Activated T-helper 9 cell treated with anti-CD3 and anti-CD28 coated beads, Interleukin-2, amount 50 U/mL, for 16 hours (primary cell): Measurements from ENCODE around the gene HS3ST3A1.

ENCODE experiments used
- DNase-seq: peaks from one replicate; pipeline ENCODE4 v3.0.0-alpha.2; 2020; ENCODE audit warnings: low read depth

The HS3ST3A1 gene

DNA sequence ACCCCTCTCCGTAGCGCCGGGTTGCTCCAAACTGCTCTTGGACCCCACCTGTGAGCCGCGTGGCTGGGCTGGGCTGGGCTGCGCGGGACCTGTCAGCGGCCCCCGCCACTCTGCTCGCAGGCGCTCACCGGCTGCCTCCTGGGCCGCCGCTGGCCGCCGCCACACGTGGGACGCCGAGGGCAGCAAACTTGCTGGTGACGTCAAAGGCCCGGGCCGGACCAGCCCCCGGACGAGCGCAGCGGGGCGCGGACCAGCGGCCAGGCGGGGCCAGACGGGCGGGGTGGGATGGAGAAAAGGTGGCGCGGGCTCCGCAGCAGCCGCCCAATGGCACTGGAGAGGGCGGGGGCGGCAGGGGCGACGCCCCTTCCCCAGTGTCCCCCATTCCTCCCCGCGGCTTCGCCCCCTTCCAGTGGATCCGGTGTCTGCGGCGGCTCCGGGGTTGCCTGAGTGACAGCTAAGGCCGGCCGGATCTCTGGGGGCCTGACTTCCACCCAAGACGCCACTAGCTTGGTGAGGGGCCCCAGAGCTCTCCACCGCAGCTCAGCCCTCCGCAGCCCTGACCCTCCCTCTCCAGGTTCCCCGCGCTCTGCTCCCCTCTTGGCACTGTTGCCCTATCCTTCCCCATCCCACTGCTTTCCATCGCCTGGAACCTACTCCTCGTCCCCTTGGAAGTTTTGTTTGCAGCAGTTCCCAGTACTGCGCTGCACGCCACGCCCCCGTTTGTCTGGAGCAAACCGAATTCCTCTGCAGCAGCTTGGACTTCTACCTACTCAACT lies at the start of gene HS3ST3A1:
Gene HS3ST3A1, minus strand, starts transcription at position 154 of the 776 bp plus-strand sequence. CDS start 800 bp downstream, outside the sequence.
- DNase-seq, result no peak

DNA sequence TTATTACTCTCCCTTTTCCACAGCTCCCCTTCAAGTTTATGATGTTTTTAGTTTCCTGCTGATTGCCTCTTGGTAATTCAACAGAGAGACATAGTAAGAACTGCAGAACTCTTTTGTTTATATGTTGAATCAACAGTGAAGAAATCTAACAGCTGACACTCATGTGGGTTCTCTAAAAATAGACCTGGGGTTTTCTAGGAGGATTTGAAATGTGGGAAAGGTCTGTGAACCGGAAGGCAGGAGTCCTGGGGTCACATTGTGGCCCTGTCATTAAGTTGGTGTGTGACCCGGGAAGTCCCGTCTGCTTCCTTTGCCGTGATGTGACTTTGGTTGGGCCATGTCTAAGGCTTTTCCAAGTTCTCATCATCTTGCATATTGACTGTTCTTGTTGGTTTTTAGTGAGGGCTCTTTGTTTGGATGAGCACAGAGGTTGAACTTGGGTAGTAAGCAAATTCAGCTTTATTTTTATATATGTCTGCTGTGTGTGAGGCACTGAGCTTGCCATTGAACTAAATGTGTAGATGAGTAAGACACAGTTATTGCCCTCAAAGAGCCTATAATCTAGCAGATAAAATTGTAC lies 48.5 kb upstream of the HS3ST3A1 start:
- DNase-seq, result no peak

DNA sequence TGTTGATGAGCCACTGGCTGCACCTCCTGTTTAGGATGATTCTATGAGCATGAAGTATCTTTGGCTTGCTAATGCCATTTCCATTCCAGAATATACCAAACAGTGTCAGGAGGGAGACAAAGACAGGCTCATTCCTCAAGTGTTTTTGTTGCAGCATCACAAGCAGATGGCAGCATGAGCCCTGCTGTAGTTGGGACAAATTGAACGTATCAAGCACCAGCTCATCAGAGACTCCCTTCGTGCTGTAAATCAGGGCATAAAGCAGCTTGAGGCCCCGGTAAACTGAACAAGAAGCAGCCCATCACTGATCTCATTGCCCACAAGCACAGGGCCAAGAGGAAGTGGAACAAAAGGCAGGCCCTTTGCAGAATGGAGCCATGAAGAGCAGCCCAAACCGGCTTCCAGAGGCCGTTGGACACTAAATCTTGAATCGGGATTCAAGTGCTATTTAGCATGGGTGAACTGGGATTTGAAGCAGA lies 45.9 kb upstream of the HS3ST3A1 start:
- DNase-seq, result no peak

DNA sequence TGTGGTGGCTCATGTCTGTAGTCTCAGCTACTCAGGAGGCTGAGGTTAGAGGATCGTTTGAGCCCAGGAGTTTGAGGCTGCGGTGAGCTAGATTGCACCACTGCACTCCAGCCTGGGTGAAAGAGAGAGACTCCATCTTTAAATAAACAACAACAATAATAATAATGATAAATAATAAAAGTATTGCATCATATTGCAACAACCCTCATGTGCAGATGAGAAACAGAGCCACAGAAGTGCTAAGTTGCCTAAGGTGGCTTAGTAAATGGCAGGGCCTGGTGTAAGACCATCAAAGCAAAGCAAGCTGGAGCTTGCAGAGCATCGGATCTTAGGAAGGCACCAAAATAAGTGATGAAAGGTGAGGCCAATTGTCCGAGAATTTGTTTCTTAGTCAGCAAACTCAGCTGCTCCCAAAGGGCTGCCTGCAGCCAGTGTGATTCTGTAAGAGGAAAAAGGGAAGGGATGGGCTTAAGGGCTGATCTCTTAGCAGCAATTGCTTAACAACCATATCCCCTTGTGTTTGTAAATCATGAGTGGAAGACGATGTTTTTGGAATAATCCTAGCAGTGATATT lies 45.3 kb upstream of the HS3ST3A1 start:
- DNase-seq, result no peak

DNA sequence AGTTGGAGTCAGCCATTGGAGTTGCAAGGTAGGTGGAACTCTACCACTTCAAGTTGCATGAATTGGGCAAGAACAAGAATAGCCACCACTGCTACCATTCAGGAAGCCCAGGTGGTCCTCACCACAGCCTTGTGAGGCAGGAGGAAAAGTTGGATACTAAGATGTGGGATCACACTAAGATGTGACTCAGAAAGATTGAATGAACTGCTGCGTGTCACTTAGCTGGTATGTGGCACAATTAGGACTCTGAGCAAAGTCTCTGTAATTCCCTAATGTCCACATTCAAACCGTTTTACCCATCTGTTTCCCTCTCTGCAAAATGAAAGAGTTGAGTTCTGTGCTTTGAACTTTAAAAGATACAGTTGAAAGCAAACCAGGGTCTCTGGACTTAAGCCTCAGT lies 44.7 kb upstream of the HS3ST3A1 start:
- DNase-seq, result no peak

DNA sequence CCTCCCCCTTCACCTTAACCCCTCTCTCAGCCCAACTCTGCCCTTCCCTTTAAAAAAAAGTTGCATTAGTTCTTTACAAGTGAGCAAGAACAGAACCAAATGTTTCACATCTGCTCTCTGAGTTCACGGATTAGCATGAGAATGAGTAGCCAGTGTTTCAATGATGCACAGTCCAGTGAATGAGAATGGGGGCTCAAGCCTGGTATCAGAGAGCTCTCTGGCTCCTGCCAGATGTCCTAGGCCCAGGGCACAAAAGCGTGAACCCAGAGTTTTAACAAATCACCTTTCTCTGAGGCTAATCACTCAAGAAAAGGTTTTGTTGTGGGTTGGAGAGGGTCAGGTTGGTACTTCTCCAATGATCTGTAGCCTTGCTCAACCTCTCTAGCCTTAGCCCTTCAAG lies 41.5 kb upstream of the HS3ST3A1 start:
- no peak for DNase-seq

DNA sequence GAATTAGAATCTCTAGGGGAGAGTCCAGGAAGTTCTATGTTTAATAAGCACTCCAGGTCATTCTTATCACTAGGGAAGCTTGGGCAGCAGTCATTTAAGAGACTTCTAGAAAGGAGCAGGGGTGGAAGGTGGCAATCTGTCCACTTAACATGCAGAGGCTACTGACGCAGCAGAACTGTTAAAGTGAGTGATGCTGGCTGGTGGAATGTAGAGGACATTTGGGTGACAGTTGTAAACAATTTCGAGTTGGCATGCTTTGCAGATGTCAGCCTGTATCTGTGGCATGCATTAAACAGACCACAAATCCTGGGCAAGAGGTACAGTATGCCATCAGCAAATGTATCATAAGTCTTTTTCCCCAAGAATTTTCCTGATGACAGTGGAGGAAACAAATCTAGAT lies 40.5 kb upstream of the HS3ST3A1 start:
- no peak for DNase-seq

DNA sequence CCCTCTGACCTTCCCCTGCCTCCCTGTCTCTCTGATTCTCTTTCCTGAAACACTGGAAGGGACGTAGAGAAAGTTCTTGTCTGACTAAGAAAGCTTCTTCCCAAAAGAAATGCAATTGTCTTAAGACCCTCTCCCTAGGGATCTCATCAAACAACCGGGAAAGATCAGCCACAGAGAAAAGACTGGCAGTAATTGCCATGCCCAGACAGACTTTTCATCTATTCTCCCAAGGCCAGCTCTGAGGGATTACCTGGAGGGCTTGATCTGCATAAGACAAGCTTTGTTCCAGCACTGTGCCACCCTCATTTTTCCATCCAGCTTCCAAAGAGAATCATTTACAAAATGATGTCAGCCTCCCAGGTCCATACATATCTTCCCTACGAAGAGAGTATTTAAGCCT lies 38.8 kb upstream of the HS3ST3A1 start:
- no peak for DNase-seq

DNA sequence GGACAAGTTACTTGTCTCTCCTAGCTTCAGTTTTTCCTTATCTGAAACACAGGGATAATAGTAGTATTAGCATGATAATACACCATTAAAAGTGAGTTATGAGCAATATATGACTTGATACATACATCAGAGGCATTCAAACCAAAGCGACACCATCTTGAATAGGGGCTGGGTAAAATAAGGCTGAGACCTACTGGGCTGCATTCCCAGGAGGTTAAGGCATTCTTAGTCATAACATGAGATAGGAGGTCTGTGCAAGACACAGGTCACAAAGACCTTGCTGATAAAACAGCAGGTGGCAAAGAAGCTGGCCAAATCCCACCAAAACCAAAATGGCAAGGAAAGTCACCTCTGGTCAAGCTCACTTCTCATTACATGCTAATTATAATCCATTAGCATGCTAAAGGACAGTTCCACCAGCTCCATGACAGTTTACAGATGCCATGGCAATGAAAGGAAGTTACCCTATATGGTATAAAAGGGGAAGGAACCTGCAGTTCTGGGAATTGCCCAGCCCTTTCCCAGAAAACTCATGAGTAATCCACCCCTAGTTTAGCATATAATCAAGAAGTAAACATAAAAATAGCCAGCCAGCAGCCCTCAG lies 37.2 kb upstream of the HS3ST3A1 start:
- no peak for DNase-seq

DNA sequence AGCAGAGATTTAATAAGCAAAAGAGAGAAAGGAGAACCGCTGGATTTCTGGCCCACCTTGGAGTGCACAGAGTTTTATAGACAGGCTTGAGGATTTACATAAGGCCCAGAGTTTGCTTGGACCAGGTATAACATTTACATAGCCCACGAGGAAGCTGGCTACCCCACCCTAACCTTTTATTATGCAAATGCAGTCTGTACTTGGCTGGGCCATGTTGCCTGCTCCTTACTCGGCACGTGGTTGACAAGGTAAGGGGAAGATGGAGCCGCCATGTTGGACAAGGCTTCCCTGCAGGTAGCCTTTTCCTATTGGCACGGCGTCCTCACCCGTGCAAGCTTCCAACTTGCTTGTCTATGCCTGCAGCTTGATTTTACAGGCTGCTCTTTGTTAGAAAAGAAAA lies 35.2 kb upstream of the HS3ST3A1 start:
- no peak for DNase-seq

DNA sequence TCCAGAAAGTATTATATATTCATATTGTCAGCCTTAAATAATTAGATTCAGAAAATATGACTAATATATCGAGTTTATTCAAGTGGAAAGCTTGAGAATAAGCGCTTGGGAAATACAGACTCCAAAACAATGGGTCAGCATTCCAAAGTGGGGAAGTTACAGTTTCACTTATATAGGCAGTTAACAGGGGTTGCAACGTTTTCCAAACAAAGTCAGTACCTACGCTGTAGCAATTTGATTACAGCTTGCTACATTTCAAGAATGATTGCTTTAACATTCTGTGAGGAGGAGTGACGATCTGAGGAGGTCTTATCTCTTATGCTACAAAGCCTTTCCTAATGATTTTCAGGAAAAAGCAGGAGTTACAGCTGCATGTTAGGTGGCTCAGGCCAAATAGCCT lies 34.2 kb upstream of the HS3ST3A1 start:
- DNase-seq, result no peak

DNA sequence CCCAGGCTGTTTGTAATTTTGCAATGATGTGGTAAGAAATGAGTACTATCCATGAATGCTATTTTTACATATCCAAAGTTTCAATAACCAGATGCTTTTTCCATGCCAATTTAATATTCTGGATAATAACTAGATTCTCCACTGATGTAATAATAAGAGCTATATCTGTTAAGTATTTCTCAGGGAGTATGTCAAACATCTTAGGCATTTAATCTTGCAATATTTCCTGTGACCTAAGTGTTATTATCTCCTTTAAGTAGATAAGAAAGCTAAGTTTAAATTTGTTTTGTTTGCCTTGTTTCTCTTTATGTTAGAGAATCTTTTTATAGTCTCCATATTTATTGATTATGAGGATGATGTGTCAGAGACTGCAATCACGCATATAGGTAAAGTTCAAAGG lies 32.3 kb upstream of the HS3ST3A1 start:
- no peak for DNase-seq

DNA sequence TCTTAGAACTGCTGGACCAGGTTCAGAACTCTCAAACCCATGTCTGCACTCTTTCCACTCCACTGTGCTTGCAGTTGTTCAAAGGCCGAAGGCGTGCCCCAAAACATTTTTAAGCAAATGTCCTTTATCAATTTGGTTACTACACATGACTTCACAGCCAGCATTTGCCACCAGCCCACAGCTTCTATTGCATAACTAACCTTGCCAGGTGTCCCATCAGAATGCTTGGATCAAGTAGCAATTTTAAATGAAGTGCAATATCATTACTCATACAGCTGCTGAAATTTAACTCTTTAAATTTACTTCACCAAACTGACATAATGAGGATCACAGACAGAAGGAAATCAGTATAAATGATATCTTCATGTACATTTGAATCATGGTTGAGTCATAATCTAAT lies 29.8 kb upstream of the HS3ST3A1 start:
- DNase-seq, result no peak

DNA sequence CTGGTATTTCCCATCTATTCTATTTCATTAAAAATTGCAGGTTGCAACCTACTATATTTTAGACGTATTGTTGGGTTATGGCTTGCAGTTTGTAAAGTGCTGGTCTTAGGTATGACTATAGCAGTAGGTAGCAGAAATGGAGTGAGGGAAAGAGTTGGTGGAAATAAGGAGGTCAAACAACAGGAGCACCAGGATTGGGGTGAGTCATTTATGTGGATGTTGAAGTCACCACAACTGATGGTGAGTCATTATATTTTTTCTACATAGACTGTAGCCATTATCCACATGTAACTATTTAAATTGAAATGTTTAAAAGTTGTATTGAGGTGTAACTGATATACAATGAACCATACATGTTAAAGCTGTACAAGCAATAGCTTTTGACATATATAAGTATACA lies 25.0 kb upstream of the HS3ST3A1 start:
- DNase-seq, result no peak

DNA sequence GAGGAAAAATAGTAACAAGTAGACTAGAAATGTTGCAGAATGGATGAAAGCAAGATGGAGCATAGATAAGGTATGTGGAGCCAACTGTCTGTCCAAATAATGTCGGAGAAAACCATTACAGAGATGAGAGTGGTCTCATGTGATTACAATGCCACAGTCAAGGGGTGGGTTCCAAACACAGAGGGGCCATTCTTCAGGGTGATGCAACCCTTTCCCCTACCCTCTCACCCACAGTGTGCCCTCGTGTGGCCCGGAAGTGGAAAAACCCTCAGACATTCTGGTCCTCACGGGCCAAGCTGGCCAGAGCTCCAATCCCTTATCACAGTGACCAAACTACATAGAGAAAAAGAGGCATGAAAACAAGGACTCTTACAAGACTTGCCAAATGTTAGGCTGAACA lies 17.7 kb upstream of the HS3ST3A1 start:
- DNase-seq, result no peak

DNA sequence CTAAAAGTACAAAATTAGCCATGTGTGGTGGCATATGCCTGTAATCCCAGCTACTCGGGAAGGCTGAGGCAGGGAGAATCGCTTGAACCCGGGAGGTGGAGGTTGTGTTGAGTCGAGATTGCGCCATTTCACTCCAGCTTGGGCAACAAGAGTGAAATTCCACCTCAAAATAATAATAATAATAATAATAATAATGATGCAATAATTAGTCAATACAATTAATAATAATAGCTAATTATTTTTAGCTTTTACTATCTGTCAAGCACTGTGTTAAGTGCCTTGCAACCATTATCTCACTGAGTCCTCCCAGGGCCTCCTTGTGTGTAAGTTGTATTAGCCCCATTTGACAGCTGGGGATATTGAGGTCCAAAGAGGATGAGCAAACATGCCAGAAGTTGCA lies 14.3 kb upstream of the HS3ST3A1 start:
- no peak for DNase-seq

DNA sequence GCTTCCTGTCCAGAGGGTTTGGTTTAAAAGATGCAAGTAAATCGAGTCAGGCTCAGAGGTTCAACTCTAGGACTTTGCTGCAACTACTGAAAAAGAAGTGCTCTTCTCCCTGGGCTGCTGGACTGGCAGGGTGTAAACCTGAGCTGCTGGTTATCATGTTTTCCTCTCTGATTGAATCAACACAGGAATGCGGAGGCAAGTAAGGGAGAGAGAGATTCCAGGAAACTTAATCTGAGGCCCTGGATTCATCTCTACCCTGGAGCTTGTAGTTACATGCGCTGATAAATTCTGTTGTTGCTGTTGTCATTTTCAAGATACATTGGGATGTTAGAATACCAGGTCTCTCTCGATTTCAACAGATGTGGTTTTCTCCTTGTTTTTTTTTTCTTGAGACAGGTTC lies 8.2 kb upstream of the HS3ST3A1 start:
- no peak for DNase-seq

DNA sequence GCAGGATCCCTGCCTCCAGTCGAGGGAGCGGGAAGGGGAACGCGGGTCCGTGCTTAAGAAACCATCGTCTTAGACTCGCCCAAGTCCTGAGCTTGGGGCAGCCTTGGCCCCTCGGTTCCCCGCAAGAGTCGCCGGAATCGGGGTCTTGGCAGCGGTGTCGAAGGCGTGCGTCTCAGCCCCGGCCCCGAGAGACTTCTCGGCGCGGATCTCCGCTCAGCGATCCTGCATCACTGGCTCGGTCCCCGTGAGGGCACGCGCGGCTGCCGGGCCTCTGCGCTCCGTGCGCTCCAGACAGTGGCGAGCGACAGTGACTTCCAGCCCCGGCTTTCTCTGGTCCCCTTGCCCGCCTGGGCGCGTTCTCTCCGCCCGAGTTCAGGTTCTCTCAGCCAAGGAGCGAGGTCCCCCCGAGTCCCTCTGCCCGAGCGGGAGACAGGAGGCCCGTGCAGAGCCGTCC lies 380 bp downstream of the HS3ST3A1 start:
- DNase-seq, result no peak

DNA sequence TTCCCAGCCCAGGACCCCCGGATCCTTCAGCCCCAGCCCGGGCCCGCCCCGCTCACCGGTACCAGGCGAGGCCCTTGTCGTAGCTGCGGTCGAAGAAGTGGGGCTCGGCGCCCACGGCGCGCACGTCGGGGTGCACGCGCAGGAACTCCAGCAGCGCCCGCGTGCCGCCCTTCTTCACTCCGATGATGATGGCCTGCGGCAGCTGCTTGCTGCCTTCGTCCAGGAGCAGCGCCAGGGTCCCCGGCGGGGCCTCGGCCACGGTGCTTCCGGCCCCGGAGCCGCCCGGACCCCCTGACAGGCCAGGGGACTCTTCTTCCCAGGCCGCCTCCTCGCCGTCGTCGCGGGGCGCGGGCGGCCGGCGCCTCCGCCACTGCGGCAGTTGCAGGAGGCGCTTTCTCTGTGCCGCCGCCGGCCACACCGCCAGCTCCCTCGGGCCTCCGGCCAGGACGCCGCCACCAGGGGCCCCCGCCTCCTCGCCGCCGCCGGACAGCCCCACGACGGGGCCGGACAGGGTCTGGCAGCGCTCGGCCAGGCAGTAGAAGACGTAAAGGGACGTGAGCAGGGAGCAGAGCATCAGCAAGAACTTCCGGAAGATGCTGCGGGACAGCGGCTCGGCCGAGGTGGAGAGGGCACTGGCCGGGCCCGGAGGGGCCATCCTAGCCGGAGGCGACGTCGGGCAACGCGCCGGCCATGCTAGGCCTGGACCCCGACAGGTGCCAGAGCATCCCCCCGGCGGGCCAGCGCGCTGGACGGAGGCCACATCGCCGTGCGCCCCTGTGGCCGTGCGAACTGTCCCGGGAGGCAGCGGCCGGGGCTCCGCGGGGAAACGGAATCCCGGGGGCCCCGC lies 1.0 kb downstream of the HS3ST3A1 start:
- no peak for DNase-seq

DNA sequence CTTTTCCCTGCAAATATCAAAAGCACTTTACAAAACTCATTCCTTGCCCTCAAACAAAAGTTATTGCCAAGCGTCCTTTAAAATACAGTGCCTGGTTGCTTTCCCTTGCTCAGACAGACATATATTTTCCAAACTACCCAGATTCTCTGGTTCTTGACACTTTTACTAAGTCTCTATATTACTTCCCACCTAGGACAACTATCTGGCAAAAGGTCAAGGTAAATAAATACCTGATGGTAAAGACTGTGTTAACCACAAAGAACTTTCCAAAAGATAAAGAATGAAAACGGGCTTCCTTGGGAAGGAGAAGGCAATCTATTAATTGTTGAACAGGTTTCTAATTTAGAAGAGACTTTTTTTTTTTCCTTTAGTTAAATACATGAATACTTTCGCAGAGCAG lies 1.9 kb downstream of the HS3ST3A1 start:
- DNase-seq, result no peak

DNA sequence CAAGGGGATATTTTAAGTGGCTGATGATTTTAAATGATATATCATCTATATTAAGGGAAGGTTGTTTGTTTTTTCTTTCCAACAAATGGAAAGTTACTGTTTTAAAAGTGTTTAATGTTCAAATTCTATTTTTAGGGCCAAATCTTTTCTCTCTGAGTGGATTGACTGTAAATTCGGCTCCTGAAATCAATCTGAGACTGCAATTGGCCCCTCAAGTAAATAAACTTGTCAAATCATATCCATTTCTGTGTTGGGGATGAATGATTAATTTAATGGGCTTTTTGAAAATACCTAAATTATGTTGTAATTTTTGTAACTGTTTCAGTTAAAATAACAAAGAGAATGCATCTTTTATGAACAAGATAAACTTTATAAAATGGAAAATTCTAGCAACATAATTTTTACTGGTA lies 2.6 kb downstream of the HS3ST3A1 start:
- DNase-seq, result no peak
